Left colon (tissue), 2 donors: ENCODE results near the gene ZNF428. TPM values are rescaled to one million over a fixed set of nuclear protein-coding genes. Genes with fewer than 3 reads are reported as not detected.
"Not testable (repeated sequence)": the region's sequence is repeated elsewhere in the genome, so short reads cannot be mapped to it uniquely, and the experiment has no call there.

Source experiments
- ATAC-seq: fragments of 200-7000 bp; cut with Tn5 transposase; one replicate; pipeline ENCODE4 v1.9.1; 2020; ENCODE audit warnings: mild to moderate bottlenecking, moderate library complexity
- DNase-seq, 2 donors: peaks; one replicate each; pipeline ENCODE4 v3.0.0-alpha.2; 2020
- intact Hi-C, 2 donors: fragments of 100-400 bp; cut with DNase I in 1 of 2; cut with micrococcal nuclease in 1 of 2; formaldehyde crosslinking; loops; one replicate each; pipeline versions ENCODE4 v1.11.2 to v1.14.0; 2022; cut with DNase I, micrococcal nuclease
- total RNA-seq, 2 donors: library from RNA; stranded (reverse); fragmentation: NEBNext Ultra II Directional; extraction: Animal tissue kit (Norgen Biotek cat#: 25700); gene quantifications; one replicate each; pipeline ENCODE4 v1.2.1, GENCODE V29; 2021
- donor health status: DM: no; HTN: no; CAD: no.
- donor health status: DM: yes; HTN: yes; CAD: no.

The ZNF428 gene
- total RNA-seq, 2 donors from 2014 or later, result 16.3 to 18.7 TPM

GRCh38 chr19:43624933-43625332, 5.5 kb upstream of the ZNF428 start:
- ATAC-seq (peak; percentile 83), DNase-seq (peak; percentile 76 to 89)
- intact Hi-C loops, result no loop called here

- DNase-seq, result no peak
- no peak for ATAC-seq
- intact Hi-C loops, result no loop called here
Measured at GRCh38 chr19:43623889-43624670, 4.7 kb upstream of the ZNF428 start.

- no peak for ATAC-seq
- no peak for DNase-seq
- intact Hi-C loops, result no loop called here
Measured at GRCh38 chr19:43622956-43623355, 3.5 kb upstream of the ZNF428 start.

GRCh38 chr19:43622070-43622469, 2.6 kb upstream of the ZNF428 start:
- ATAC-seq (no peak), DNase-seq (no peak)
- intact Hi-C loops, result no loop called here

GRCh38 chr19:43620061-43621001, 902 bp upstream of the ZNF428 start:
- intact Hi-C loops, result no loop called here
- DNase-seq (peak in 1 of 2 donors; percentile 89), ATAC-seq (no peak)

- intact Hi-C loops, result no loop called here
- DNase-seq, result no peak
- peak; percentile 46 for ATAC-seq
Measured at GRCh38 chr19:43618921-43619261, 538 bp downstream of the ZNF428 start.

- intact Hi-C loops, result no loop called here
- no peak for ATAC-seq
- no peak for DNase-seq
Measured at GRCh38 chr19:43616954-43617353, 2.5 kb downstream of the ZNF428 start.

GRCh38 chr19:43616306-43616705, 3.1 kb downstream of the ZNF428 start:
- intact Hi-C loops, result no loop called here
- DNase-seq, result no peak
- ATAC-seq, result no peak

- ATAC-seq (no peak), DNase-seq (no peak)
- intact Hi-C loops, result no loop called here
Measured at GRCh38 chr19:43612374-43612773, 7.1 kb downstream of the ZNF428 start.

GRCh38 chr19:43611788-43612187, 7.6 kb downstream of the ZNF428 start, which contains the start of gene SRRM5:
TSS of gene SRRM5 (plus strand) at chr19:43612088. CDS start at chr19:43612122, 34 bp downstream.
- intact Hi-C loops, result no loop called here
- DNase-seq (no peak), ATAC-seq (no peak)

- ATAC-seq (no peak), DNase-seq (no peak)
- intact Hi-C loops, result no loop called here
Measured at GRCh38 chr19:43610493-43610892, 8.9 kb downstream of the ZNF428 start.

GRCh38 chr19:43609872-43610271, 9.6 kb downstream of the ZNF428 start:
- intact Hi-C loops, result no loop called here
- no peak for ATAC-seq

GRCh38 chr19:43607238-43608205, 11.9 kb downstream of the ZNF428 start:
- intact Hi-C loops, result no loop called here
- DNase-seq, result no peak
- no peak for ATAC-seq

More at GRCh38 chr19:43609872-43610271, 9.6 kb downstream of the ZNF428 start:
- DNase-seq, result no peak

- no peak for DNase-seq
- ATAC-seq, result no peak
- intact Hi-C loops, result no loop called here
Measured at GRCh38 chr19:43606569-43607229, 12.7 kb downstream of the ZNF428 start.

GRCh38 chr19:43605875-43606568, 13.4 kb downstream of the ZNF428 start:
- DNase-seq, result no peak
- intact Hi-C loops, result no loop called here
- no peak for ATAC-seq

- DNase-seq, ATAC-seq, intact Hi-C loops: not testable (repeated sequence)
Measured at GRCh38 chr19:43600326-43600725, 19.1 kb downstream of the ZNF428 start.

GRCh38 chr19:43599635-43600295, 19.7 kb downstream of the ZNF428 start:
- DNase-seq, result no peak
- no peak for ATAC-seq
- intact Hi-C loops, result no loop called here
